MCF 10A (cell line): Measurements from ENCODE around the gene ZNF343. TPM values are rescaled to one million over a fixed set of nuclear protein-coding genes. Genes with fewer than 3 reads are reported as not detected.
A peak's percentile ranks its signal among the peaks of the same experiment; 100 is the strongest.

Experiments used
- BruUV-seq: library from RNA; stranded (reverse); fragments of 400-500 nt; replicated peaks from 2 replicates; lab custom pipeline; 2021; lab: Mats Ljungman, UMichigan
- CTCF ChIA-PET: fragments of 300-600 bp; sonication (Branson Sonifier 250); formaldehyde crosslinking; extraction: SDS; loops from one replicate; lab custom pipeline; 2021; ENCODE audit warnings: antibody characterized with exemption, inconsistent platforms; lab: Yijun Ruan, JAX
- POLR2A ChIA-PET: fragments of 300-600, 350-650 bp; sonication (Branson Sonifier 250); formaldehyde crosslinking; extraction: SDS; loops from one replicate; lab custom pipeline; 2020; ENCODE audit warnings: antibody characterized with exemption, inconsistent platforms; lab: Yijun Ruan, JAX
- DNase-seq: peaks from one replicate; pipeline ENCODE4 v3.0.0-alpha.2; 2018; ENCODE audit not compliant: unreplicated experiment
- H3K27ac Mint-ChIP-seq: one replicate; pipeline ENCODE4 v1.8.0; 2022; ENCODE audit warnings: mild to moderate bottlenecking, low read depth, mixed read lengths; ENCODE audit not compliant: unreplicated experiment
- H3K27me3 Mint-ChIP-seq: one replicate; pipeline ENCODE4 v1.8.0; 2022; ENCODE audit warnings: mixed read lengths; ENCODE audit not compliant: insufficient read depth, unreplicated experiment
- H3K36me3 Mint-ChIP-seq: one replicate; pipeline ENCODE4 v1.8.0; 2022; ENCODE audit warnings: mild to moderate bottlenecking, moderate library complexity, mixed read lengths; ENCODE audit not compliant: insufficient read depth, unreplicated experiment
- H3K4me1 Mint-ChIP-seq: one replicate; pipeline ENCODE4 v1.8.0; 2022; ENCODE audit warnings: mixed read lengths; ENCODE audit not compliant: insufficient read depth, unreplicated experiment
- H3K4me3 Mint-ChIP-seq: one replicate; pipeline ENCODE4 v1.8.0; 2022; ENCODE audit warnings: mild to moderate bottlenecking, moderate library complexity, mixed read lengths; ENCODE audit not compliant: unreplicated experiment
- H3K9me3 Mint-ChIP-seq: one replicate; pipeline ENCODE4 v1.8.0; 2022; ENCODE audit warnings: mixed read lengths; ENCODE audit not compliant: unreplicated experiment
- intact Hi-C: fragments of 100-400 bp; cut with micrococcal nuclease; formaldehyde crosslinking; loops from 2 replicates; pipeline ENCODE4 v1.14.1; 2022
- total RNA-seq: library from RNA; stranded (reverse); gene quantifications from 2 replicates; pipeline ENCODE4 v1.2.3, GENCODE V29; 2022
- TF ChIP-seq, protein P1 (sequence below): fragments of 200-600 bp; IDR thresholded peaks from one replicate; pipeline ENCODE4 v1.8.0; 2022; ENCODE audit warnings: antibody characterized with exemption, mild to moderate bottlenecking; ENCODE audit not compliant: unreplicated experiment

ZNF343 gene
- total RNA-seq, 1 experiment from 2014 or later: 16.6 TPM

DNA sequence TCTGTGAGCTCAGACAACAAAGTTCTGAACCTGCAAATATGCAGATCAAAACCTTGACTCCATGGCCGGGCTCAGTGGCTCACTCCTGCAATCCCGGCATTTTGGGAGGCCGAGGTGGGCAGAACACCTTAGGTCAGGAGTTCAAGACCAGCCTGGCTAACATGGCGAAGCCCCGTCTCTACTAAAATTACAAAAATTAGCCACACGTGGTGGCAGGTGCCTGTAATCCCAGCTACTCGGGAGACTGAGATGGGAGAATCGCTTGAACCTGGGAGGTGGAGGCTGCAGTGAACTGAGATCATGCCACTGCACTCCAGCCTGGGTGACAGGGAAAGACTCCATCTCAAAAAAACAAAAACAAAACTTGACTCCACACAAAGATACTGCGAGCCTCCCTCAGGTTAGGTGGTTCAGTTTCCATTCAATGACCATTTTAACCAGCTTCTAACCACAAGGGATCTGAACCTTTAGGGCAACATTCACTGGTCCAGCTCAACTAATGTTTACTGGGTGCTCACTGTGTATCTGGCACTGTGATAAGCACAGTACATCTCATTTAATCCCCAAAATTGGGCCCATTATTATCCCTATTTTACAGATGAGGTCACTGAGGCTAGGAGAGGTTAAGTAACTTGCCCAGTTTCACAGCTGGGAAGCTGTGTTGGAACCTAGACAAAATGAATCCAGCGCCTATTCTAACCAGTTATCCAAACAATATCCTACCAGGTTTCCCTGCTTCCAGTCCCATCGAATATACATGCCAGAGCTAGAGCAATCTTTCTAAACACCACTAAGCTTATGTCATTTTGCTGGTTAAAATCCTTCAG is 39.9 kb downstream of the ZNF343 start:
- Mint-ChIP-seq H3K36me3 (peaks cover 59% of the 10 kb centered on the region), H3K27me3 (no peaks in the 10 kb centered on the region), H3K4me3 (peak overlapping the region; percentile 96), H3K27ac (peak overlapping the region; percentile 100), H3K4me1 (peaks cover 50% of the 10 kb centered on the region), H3K9me3 (no peaks in the 10 kb centered on the region)
- intact Hi-C loops: no loop called here
- no TSS peak for BruUV-seq
- no peak for DNase-seq
- POLR2A ChIA-PET: interaction anchor here (0.5 to 5.1 kb wide), 16 partner anchors 8 to 705 kb away, joined by 3 to 75 read pairs (median 4); partner anchors contain the start of genes IDH3B, LZTS3, NOP56 and ZNF343
- TF ChIP-seq, protein P1, sequence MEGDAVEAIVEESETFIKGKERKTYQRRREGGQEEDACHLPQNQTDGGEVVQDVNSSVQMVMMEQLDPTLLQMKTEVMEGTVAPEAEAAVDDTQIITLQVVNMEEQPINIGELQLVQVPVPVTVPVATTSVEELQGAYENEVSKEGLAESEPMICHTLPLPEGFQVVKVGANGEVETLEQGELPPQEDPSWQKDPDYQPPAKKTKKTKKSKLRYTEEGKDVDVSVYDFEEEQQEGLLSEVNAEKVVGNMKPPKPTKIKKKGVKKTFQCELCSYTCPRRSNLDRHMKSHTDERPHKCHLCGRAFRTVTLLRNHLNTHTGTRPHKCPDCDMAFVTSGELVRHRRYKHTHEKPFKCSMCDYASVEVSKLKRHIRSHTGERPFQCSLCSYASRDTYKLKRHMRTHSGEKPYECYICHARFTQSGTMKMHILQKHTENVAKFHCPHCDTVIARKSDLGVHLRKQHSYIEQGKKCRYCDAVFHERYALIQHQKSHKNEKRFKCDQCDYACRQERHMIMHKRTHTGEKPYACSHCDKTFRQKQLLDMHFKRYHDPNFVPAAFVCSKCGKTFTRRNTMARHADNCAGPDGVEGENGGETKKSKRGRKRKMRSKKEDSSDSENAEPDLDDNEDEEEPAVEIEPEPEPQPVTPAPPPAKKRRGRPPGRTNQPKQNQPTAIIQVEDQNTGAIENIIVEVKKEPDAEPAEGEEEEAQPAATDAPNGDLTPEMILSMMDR: no peak
- CTCF ChIA-PET: interaction anchor here (0.5 to 6.8 kb wide), 15 partner anchors 11 to 704 kb away, joined by 3 to 62 read pairs (median 5); no protein-coding TSS in a partner anchor

DNA sequence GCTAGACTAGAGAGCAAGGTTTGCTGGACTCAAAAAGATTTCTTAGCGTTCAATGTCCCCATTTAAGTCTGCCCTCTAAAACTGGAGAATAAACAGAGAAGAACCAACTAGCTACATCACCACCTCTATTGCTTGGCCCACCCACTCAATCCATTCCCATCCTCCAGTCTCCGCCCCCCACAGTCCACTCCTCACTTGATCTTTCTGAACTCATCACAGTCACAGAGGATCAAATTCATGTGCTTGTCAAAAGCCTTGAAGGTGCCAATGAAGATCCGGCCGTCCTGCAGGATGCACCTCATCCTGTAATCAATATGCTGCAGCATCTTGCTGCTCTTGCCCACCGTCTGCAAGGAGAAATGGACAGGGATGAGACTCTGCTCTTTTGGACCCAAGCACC is 41.3 kb downstream of the ZNF343 start:
- Mint-ChIP-seq H3K27ac (peak overlapping the region; percentile 32), H3K4me1 (peaks cover 43% of the 10 kb centered on the region), H3K9me3 (no peaks in the 10 kb centered on the region), H3K36me3 (peaks cover 72% of the 10 kb centered on the region), H3K27me3 (no peaks in the 10 kb centered on the region), H3K4me3 (peak overlapping the region; percentile 96)
- ChIA-PET POLR2A (interaction anchor here (0.6 to 5.1 kb wide), 5 partner anchors 7 to 260 kb away, joined by 3 to 75 read pairs (median 11); partner anchors contain the start of gene NOP56), CTCF (interaction anchor here (0.6 to 6.8 kb wide), 7 partner anchors 9 to 231 kb away, joined by 3 to 62 read pairs (median 5); no protein-coding TSS in a partner anchor)
- DNase-seq: no peak
- TF ChIP-seq, protein P1: no peak
- intact Hi-C loops: no loop called here
- no TSS peak for BruUV-seq

DNA sequence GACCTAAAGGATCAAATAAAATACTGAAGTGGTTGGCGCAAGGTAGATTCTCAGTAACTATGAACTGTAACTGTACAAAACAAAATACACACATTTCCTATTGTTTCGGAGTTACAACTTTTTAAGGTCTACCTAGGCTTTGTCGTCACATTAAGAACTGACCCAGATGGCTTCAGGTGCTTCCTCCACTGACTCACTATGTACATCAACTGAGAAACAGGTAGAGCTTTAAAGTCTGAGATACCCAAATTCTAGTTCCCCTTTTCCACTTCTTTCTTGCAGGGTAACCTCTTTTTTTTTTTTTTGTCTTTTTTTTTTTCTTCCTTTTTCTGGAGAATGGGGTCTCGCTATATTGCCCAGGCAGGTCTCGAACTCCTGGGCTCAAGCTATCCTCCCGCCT is 43.6 kb downstream of the ZNF343 start:
- CTCF ChIA-PET: interaction anchor here (0.5 to 6.8 kb wide), 4 partner anchors 13 to 229 kb away, joined by 3 to 62 read pairs (median 4); no protein-coding TSS in a partner anchor
- Mint-ChIP-seq H3K36me3 (peaks cover 88% of the 10 kb centered on the region), H3K27me3 (no peaks in the 10 kb centered on the region), H3K9me3 (no peaks in the 10 kb centered on the region), H3K4me3 (no peak overlapping the region), H3K27ac (no peak overlapping the region), H3K4me1 (peaks cover 27% of the 10 kb centered on the region)
- TF ChIP-seq, protein P1: no peak
- DNase-seq: no peak
- POLR2A ChIA-PET: interaction anchor here (0.6 kb wide), 1 partner anchor 271 kb away, joined by 3 read pairs; no protein-coding TSS in a partner anchor
- intact Hi-C loops: no loop called here
- no TSS peak for BruUV-seq
